GM23248 (cell line): ENCODE results near the gene ABCA2.

ENCODE experiments used
- EZH2 ChIP-seq: fragments of 200-600 bp; sonication (generic); IDR thresholded peaks from 2 replicates; pipeline ENCODE4 v1.6.1; 2018; ENCODE audit warnings: antibody characterized with exemption, mild to moderate bottlenecking; ENCODE audit not compliant: insufficient read depth, poor library complexity, severe bottlenecking
- EZH2phosphoT487 ChIP-seq: fragments of 200-600 bp; sonication (generic); IDR thresholded peaks from 2 replicates; pipeline ENCODE4 v1.6.1; 2018; ENCODE audit warnings: antibody characterized with exemption, moderate library complexity, mild to moderate bottlenecking, low read depth; ENCODE audit not compliant: insufficient read depth

DNA sequence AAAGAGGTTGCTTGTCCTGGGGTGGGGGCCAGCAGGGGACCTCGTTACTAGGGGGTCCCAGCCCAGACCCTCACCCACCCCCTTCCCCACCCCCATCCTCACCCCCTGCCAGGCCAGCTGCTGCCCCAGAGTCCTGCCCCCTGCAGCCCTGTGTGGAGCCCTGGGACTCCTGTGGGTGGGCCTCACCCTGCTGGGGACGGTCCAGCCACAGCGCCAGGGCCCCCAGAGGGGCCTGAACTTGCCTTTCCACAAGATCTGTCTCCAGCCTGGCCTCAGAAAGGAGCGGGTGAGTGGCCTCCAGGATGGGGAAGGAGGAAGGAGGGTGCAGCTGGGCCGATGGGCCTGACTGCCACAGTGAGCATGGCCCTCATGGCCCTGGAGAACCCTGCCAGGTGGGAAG is 58.3 kb downstream of the ABCA2 start:
- TF ChIP-seq EZH2 = no peak
- TF ChIP-seq EZH2phosphoT487 = no peak
